GM21825 (cell line): ENCODE data around the gene CKLF.

Source experiments
- ATAC-seq: cut with Tn5 transposase; IDR thresholded peaks from one replicate; pipeline ENCODE4 v1.9.1; 2021; ENCODE audit warnings: mild to moderate bottlenecking, moderate library complexity; ENCODE audit not compliant: unreplicated experiment

CKLF gene

GRCh38 chr16:66614161-66614802, 61.9 kb downstream of the CKLF start:
- ATAC-seq, result no peak
